Activated CD4-positive, CD25-positive, alpha-beta regulatory T cell treated with anti-CD3 and anti-CD28 coated beads, Interleukin-2, amount 50 U/mL, for 16 hours (primary cell): ENCODE data around the gene ARFGAP2.

Experiments
- DNase-seq: peaks from one replicate; pipeline ENCODE4 v3.0.0-alpha.2; 2020; ENCODE audit warnings: low read depth, low spot score

ARFGAP2 gene

GRCh38 chr11:47171061-47171838 is 5.4 kb downstream of the ARFGAP2 start:
- no peak for DNase-seq

GRCh38 chr11:47166368-47166767 is 10.3 kb downstream of the ARFGAP2 start:
- DNase-seq = no peak

GRCh38 chr11:47165253-47165840 is 11.3 kb downstream of the ARFGAP2 start:
- no peak for DNase-seq

- DNase-seq = no peak
These were observed 12.4 kb downstream of the ARFGAP2 start for GRCh38 chr11:47164321-47164720.

GRCh38 chr11:47163898-47164297 is 12.8 kb downstream of the ARFGAP2 start:
- no peak for DNase-seq

GRCh38 chr11:47163193-47163592 is 13.5 kb downstream of the ARFGAP2 start:
- DNase-seq = no peak

- DNase-seq = no peak
These were observed 14.3 kb downstream of the ARFGAP2 start for GRCh38 chr11:47162426-47162825.

- no peak for DNase-seq
These were observed 14.8 kb downstream of the ARFGAP2 start for GRCh38 chr11:47161890-47162289.

GRCh38 chr11:47161134-47161854 is 15.4 kb downstream of the ARFGAP2 start:
- no peak for DNase-seq

- DNase-seq = no peak
These were observed 15.9 kb downstream of the ARFGAP2 start for GRCh38 chr11:47160753-47161133.

- DNase-seq = no peak
These were observed 18.4 kb downstream of the ARFGAP2 start for GRCh38 chr11:47158242-47158641.

GRCh38 chr11:47157805-47158204 is 18.9 kb downstream of the ARFGAP2 start:
- no peak for DNase-seq

- DNase-seq = no peak
These were observed 19.7 kb downstream of the ARFGAP2 start for GRCh38 chr11:47156951-47157350.

- no peak for DNase-seq
These were observed 20.3 kb downstream of the ARFGAP2 start for GRCh38 chr11:47156333-47156732.

- no peak for DNase-seq
These were observed 20.8 kb downstream of the ARFGAP2 start for GRCh38 chr11:47155879-47156278.

- DNase-seq = no peak
These were observed 21.8 kb downstream of the ARFGAP2 start for GRCh38 chr11:47154616-47155570.

GRCh38 chr11:47152953-47153950 is 23.4 kb downstream of the ARFGAP2 start:
- DNase-seq = no peak

GRCh38 chr11:47152126-47152952 is 24.3 kb downstream of the ARFGAP2 start:
- no peak for DNase-seq

GRCh38 chr11:47149782-47150181 is 26.9 kb downstream of the ARFGAP2 start:
- DNase-seq = no peak
